Measurements from ENCODE around the gene AAMDC.
"Not testable (repeated sequence)": the region's sequence is repeated elsewhere in the genome, so short reads cannot be mapped to it uniquely, and the experiment has no call there.

Gene AAMDC

DNA sequence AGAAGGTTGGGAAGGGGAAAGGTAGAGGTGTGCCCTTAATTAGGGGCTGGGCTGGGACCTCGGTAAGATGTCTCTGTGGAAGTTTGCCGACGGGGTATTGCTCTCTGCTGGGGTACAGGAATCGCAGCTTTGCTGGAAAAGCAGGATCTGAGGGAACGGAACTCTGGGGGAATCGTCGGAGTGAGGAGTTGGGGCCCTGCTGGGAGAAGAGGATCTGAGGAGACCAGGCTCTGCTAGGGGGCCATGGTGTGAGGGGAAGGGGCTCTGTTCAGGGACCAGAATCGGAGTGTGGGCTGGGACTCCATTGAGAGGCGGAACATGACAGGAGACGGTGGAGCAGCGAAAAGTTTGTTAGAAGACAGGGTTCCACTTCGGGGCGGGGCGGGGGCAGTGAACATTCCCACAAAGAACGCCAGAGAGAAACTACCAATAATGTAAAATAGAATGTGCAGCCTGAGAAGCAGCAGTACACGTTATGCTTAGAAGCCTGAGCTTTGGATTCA, 456 bp downstream of the AAMDC start:
- peak; percentile 16 for DNase-seq (ENCODE audit: low read depth)

DNA sequence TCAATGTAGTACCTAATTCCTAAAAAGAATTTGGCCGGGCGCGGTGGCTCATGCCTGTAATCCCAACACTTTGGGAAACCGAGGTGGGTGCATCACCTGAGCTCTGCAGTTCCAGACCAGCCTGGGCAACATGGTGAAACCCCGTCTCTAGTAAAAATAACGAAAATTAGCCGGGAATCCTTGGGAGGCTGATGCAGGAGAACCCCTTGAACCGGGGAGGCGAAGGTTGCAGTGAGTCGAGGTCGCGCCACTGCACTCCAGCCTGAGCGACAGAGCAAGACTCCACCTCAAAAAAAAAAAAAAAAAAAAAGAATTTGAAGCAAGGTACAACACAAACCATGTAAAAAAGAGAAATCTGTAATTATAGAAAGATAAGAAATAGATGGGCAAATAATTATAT, 1.2 kb downstream of the AAMDC start:
- DNase-seq (ENCODE audit: low read depth) = not testable (repeated sequence)

DNA sequence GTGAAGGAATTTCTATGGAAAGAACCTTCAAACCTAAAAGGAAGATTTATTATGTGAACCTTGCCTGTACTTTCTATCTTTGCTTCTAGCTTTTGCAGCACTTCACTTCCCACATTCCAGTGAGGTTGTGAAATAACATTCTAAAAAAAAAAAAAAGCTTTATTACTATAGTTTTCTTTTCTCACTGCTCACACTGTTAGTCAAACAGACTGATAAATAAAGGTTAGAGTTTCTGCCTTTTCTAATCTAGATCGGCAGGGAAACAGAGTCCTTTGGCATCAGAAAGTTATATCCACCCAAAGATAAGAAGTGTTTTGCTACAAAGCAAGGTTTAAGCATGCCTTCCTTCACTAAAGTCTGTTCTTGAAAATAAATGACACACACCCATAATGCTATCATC, 2.8 kb downstream of the AAMDC start:
- DNase-seq (ENCODE audit: low read depth) = peak; percentile 16

DNA sequence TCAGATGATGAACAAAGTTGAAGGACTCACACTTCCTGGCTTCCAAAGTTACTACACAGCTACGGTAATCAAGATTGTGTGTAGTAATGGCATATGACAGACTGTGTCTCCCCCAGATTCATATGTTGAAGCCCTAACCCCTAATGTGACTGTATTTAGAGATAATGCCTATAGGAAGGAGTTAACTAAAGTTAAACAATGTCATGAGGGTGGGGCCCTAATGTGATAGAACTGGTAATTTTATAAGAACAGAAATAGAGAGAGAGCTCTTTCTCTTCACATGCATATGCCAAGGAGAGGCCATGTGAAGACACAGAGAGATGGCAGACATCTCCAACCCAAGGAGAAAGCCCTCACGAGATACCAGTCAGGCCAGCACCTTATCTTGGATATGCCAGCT, 8.0 kb downstream of the AAMDC start:
- DNase-seq (ENCODE audit: low read depth) = no peak

DNA sequence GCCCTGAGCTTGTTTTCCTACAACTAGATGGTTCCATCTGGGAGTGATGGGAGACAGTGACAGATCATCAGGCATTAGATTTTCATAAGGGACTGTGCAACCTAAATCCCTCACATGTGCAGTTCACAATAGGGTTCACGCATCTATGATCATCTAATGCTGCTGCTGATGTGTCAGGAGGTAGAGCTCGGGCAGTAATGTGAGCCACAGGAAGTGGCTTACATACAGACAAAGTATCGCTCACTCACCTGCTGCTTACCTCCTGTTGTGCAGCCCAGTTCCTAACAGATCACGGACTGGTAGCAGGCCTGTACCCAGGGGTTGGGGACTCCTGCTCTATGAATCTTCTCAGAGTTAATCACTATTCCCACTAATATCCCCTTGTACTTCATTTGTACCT, 12.4 kb downstream of the AAMDC start:
- no peak for DNase-seq (ENCODE audit: low read depth)

DNA sequence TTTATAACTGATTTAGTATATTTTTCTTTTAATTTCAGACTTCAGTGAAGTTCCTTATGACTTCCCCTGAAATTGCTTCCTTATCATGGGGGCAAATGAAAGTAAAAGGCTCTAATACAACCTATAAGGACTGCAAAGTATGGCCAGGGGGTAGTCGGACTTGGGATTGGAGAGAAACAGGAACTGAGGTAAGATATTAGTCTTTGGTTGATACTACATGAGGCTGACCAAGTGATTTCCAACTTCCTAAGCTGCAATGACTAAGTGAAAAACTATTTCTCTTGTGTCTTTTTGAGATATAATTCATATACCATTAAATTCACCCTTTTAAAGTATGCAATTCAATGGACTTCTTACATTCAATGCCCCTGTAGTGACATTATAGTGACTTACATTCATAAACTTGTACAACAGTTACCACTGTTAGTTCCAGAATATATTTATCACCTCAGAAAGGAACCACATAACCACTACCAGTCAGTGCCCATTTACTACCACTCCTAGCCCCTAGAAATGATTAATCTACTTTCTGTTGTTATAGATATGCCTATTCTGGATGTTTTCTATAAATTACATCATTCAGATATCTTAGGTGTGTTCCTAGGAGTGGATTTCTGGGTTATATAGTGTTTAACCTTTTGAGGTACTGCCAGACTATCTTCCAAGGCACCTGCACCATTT, 21.6 kb downstream of the AAMDC start:
- no peak for DNase-seq (ENCODE audit: low read depth)

DNA sequence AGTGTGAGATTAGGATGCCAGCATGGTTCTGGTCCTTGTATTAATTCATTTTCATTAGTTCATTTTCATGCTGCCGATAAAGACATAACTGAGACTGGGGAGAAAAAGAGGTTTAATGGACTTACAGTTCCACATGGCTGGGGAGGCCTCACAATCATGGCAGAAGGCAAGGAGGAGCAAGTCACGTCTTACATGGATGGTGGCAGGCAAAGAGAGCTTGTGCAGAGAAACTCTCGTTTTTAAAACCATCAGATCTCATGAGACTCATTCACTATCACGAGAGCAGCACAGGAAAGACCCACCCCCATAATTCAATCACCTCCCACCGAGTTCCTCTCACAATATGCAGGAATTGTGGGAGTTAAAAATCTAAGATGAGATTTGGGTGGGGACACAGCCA, 22.8 kb downstream of the AAMDC start:
- DNase-seq (ENCODE audit: low read depth) = not testable (repeated sequence)

DNA sequence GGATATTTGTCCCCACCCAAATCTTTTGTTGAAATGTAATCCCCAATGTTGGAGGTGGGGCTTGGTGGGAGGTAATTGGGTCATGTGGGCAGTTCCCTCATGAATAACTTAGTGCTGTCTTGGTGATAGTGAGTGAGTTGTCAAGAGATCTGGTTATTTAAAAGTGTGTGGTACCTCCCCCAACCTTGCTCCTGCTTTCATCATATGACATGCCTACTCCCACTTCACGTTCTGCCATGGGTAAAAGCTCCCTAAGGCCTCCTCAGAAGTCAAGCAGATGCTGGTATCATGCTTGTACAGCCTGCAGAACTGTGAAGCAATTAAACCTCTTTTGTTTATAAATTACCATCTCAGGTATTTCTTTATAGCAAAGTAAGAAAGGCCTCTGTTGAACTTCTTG, 30.6 kb downstream of the AAMDC start:
- DNase-seq (ENCODE audit: low read depth) = no peak

DNA sequence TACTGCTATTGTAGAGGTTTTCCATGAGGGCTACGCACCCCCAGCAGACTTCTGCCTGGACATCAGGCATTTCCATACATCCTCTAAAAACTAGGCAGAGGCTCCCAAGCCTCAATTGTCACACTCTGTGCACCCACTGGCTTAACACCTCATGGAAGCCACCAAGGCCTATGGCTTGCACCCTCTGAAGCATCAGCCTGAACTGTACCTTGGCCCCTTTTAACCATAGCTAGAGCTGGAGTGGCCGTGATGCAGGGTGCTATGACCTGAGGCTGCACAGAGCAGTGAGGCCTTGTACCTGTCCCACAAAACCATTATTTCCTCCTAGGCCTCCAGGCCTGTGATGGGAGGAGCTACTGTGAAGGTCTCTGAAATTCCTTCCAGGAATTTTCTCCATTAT, 33.9 kb downstream of the AAMDC start:
- DNase-seq (ENCODE audit: low read depth) = no peak

DNA sequence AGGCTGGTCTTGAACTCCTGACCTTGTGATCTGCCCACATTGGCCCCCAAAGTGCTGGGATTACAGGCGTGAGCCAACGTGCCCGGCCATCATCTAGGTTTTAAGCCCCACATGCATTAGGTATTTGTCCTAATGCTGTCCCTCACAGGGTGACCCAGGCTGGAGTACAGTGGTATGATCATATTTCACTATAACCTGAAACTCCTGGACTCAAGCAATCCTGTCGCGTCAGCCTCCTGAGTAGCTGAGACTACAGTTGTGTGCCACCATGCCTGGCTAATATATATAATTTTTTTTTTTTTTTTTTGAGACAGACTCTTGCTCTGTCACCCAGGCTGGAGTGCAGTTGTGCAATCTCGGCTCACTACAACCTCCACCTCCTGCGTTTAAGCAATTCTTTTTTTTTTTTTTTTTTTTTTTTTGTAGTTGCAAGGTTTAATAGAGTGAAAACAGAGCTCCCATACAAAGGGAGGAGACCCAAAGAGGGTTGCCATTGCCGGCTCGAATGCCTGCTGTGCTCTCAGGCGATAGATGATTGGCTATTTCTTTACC, 37.0 kb downstream of the AAMDC start:
- DNase-seq (ENCODE audit: low read depth) = not testable (repeated sequence)

DNA sequence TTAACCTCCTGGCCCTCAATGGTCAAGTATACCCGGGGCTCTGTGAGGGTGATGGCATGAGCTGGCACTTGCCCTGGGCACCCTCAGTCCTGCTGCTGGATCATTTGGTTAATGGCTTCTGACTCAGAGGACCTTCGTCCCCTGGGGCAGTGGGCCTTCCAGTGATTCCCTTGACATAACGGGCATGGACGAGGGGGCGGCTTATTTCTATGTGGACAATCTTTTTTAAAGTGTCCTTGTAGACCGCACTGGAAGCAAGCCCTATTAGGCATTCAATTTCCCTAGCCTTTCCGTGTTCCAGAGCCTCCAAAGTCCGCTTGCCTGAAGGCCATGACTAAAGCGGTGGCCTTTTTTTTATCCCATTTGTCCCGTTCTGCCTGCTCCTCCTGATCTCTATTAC, 40.5 kb downstream of the AAMDC start:
- not testable (repeated sequence) for DNase-seq (ENCODE audit: low read depth)

DNA sequence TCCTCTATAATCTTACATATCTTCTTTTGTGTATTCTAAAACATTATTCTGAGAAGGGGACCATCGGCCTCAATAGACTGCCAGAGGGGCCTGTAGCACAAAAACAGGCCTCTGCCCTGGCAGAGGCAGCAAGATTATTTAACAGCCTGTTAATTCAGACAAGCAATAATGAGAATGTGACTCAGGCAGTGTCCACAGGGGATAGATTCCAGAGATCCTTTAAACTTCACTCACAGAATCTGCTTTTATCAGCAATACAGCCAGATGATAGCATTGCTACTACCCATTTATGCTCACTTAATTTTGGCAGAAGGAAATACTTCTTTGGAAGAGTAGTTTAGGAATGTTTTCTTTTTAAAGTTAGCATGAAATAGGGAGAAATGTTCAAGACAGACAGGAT, 44.9 kb downstream of the AAMDC start:
- DNase-seq (ENCODE audit: low read depth) = no peak

DNA sequence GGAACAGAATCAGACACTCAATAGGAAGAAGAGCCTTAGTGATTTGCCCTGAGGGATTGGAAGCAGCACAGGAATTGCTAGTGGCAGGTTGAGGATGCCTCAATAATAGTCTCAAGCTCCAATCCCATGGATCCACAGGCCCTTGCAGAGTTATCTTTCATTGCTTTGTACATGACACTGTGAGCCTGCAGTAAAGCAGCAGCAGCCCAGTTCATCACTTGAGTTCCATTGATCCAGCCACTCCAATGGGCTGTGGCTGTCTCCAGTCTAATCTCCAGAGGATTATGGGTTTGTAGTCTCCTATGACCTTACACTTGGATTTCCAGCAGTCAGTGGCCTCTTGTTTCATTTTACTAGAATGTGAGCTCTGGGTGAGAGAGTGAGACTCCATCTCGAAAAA, 45.4 kb downstream of the AAMDC start:
- DNase-seq (ENCODE audit: low read depth) = no peak

DNA sequence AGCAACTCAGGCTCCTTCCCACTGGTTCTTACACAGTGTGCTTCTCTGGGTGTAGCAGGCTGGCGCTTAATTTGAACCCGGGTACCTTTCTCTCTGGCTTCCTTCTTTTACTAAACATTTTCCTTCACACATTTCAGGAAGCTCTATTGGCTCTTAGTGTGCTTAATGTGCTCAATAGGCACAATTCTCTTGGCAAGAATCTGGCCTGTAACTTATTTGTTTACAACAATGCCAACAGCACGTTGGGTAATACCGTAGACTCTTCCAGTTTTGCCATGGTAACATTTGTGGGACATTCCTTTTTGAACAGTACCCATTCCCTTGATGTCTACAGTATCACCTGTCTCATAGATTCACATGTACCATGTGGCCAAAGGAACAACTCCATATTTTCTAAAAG, 47.8 kb downstream of the AAMDC start:
- no peak for DNase-seq (ENCODE audit: low read depth)

DNA sequence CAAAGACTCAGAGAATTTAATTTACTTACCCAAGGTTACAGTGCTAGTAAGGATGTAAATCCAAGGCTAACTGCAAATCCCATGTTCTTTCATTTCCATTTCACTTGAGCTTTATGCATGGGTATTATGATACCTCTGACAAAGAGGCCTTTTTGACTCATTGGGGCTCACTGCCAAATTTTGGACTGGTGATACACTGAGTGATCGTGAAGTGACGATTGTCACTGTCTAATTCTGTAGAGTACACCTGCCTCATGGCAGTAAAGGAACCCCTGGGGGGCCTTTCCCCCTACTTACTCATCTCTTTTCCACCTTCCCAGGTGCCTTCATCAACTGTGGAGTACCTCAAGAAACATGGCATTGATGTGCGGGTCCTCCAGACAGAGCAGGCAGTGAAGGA, 50.9 kb downstream of the AAMDC start:
- no peak for DNase-seq (ENCODE audit: low read depth)

DNA sequence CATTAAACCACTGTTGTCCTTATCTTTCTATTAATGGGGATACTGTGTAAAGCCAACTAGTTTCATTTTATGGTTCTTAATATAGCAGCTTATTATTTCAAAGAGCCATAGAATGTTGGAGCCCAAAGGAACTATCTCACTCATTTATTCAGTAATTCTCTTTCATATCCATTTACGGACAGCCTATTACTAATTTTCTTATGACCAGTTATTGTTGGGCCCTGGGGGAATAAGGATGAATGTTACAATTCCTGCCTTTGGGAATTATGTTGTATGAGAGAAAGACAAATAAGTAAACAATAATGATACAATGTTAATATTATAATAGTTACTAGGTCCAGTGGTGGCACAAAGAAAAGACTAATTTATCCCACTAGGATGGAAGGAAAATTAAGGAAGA, 52.4 kb downstream of the AAMDC start:
- no peak for DNase-seq (ENCODE audit: low read depth)

DNA sequence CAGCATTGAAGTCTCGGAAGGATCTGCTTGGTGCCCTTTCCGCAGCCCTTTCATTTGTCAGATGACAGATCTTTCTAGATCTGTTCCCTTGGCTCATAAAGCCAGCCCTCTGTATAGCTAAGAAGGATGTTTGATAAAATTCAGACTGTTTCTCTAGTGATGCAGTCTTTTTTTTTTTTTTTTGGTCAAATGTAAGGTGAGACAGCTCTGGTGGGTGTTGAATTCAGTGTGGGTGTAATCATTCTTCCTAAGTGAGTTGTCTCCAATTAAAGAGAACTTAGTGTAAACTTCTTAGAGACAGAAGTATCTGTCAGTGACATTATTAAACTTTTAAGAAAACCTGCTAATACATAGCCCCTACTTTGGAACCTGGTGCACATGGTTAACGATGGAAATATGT, 53.3 kb downstream of the AAMDC start:
- no peak for DNase-seq (ENCODE audit: low read depth)

DNA sequence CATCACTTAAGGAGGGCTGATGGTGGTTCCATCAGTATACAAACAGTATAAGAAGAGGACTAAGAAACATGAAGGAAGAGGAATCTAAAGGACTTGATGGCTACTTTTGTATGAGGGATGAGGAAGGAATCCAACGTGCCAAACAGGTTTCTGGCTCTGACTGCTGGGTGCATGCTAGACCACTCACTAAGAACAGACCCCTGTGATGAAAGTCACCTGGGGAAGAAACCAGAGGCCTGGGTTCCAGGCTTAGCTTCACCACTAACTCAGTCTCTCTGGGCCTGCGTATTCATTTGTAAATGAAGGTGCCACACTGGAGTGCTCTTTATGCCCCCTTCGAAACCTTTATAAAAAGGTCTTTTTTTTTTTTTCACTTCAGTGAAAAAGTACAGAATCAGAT, 55.1 kb downstream of the AAMDC start:
- DNase-seq (ENCODE audit: low read depth) = no peak

DNA sequence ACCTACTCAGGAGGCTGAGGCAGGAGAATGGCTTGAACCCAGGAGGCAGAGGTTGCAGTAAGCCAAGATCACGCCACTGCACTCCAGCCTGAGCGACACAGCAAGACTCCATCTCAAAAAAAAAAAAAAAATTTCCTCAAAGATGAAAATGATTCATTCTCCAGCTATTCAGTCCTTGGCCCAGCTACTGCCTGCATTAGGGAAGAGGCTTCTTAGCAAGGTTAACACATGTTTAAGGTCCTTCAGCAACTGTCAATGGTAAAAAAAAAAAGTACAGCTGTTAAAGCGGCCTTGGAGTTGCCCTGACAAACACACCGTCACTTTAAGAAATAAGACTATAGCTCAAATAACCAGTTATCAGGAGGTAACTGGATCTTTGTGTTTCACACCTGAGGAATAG, 57.3 kb downstream of the AAMDC start:
- DNase-seq (ENCODE audit: low read depth) = peak; percentile 77

DNA sequence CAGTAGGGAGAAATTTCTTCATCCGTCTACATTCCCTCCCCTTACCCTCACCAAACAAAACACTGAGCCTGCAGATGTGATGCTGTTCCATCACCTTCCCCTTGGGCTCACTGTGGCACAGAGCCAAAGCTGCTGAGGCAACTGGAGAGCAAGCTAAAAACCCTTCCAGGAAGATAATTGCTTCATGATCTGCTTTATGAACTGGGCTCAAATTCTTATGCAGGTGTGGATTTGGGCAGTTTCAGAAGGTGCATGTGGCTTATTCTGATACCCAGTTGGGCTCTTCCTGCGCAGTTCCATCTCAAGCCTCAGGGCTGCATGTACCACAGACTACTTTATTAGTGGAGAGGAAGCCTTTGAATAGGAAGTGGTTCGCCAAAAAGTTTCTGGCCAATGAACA, 58.3 kb downstream of the AAMDC start:
- peak; percentile 63 for DNase-seq (ENCODE audit: low read depth)

DNA sequence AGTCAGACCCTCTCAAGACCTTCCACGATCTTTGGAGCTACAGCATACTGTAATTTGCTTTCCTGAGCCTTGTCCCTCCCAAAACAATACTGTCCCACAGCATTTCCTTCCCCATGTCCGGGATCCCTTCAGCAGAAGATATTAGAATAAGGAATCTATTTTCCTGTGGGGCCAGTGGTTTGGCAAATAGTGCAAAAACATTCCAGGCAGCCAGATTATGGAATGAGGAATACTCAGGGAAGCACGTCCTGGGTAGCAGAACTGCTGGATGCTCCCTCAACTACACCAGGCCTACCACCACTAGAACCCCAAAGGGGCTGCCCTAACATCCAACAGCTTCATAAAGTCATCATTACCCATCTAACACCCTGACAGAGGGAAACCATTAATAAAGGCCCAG, 61.5 kb downstream of the AAMDC start:
- DNase-seq (ENCODE audit: low read depth) = no peak

DNA sequence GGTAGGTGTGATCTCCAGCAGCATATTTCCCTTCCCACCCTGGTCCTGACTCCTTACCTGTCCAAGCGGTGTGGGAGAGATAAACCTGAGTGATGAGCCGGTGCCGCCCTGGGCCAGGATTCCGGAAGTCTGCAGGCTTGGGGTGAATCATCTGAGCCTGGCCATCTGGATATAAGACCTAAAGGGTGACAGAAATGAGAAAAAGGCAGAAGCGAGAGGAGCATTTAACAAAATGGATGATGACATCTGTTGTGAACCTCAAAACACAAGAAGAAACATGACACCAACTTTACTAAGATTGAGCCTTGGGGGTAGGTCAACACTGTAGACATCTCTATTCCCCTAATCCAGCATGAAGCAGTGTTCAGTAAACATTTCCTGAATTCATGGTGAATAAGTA, 62.8 kb downstream of the AAMDC start:
- DNase-seq (ENCODE audit: low read depth) = no peak

DNA sequence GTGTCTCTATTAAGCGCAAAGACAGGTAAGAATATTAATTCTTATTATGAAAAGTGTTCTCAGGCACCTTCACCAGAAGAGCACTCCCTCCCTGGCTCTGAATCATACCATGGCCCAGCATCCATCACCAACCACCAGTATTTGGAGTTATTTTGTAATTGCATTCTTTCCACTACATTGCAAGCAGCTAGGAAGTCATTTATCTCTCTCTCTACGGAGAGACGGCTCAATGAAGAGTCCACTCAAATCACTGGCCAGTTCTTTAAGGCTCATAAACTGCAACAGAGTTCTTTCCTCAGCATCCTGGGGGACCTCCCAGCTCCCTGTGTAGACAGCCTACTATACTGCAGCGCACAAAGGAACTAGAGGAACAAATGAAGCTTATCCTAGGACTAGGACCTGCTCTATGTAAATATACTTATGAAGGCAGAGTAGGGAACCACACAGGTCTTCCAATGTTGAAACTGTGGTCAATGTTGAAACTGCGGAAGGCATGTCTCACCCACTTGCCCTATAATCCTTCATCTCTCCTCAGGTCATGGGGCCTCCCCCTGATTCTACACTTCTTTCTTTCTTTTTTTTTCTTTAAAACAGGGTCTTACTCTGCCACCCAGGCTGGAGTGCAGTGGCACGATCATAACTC, 63.4 kb downstream of the AAMDC start:
- peak; percentile 40 for DNase-seq (ENCODE audit: low read depth)

DNA sequence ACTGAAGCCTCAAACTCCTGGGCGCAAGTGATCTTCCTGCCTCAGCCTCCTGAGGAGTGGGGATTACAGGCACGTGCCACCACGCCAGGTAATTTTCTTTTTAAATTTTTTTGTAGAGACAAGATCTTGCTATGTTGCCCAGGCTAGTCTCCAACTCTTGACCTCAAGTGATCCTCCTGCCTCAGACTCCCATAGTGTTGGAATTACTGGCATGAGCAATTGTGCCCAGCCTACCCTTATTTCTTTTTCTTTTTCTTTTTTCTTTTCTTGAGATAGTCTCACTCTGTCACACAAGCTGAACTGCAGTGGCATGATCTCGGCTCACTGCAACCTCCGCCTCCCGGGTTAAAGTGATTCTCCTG, 63.9 kb downstream of the AAMDC start:
- no peak for DNase-seq (ENCODE audit: low read depth)

Data from fibroblast of gingiva (primary cell).